Vagina (tissue), 2 donors: ENCODE results near the gene KCNG1. TPM values are rescaled to one million over a fixed set of nuclear protein-coding genes. Genes with fewer than 3 reads are reported as not detected.

Experiments
- DNase-seq, 2 donors: peaks; one replicate each; pipeline ENCODE4 v3.0.0-alpha.2; 2017; ENCODE audit errors: extremely low spot score in 2 of 2
- H3K27ac ChIP-seq: fragments of 200-600 bp; sonication (generic); one replicate; pipeline ENCODE4 v1.5.1; 2019
- H3K27me3 ChIP-seq: fragments of 200-600 bp; sonication (generic); one replicate; pipeline ENCODE4 v1.5.1; 2019
- H3K36me3 ChIP-seq, 2 donors: fragments of 200-600 bp; sonication (generic); one replicate each; pipeline ENCODE4 v1.5.1; 2017 to 2019
- H3K4me1 ChIP-seq: fragments of 200-600 bp; sonication (generic); one replicate; pipeline ENCODE4 v1.5.1; 2019
- H3K4me3 ChIP-seq, 2 donors: fragments of 200-600 bp; sonication (generic); 1 replicate in 1 of 2; 2 replicates in 1 of 2; pipeline ENCODE4 v1.5.1; 2016 to 2019
- H3K9me3 ChIP-seq: fragments of 200-600 bp; sonication (generic); one replicate; pipeline ENCODE4 v1.5.1; 2019
- CTCF ChIP-seq, 3 experiments: fragments of 450-650 bp in 2 of 3; fragments of 200-600 bp in 1 of 3; sonication (generic) in 1 of 3; IDR thresholded peaks; one replicate each; pipeline ENCODE4 v1.5.1; 2017 to 2019; ENCODE audit warnings: antibody characterized with exemption in 3 of 3, mild to moderate bottlenecking in 2 of 3, moderate library complexity in 2 of 3
- POLR2A ChIP-seq, 2 donors: fragments of 450-650 bp; IDR thresholded peaks; one replicate each; pipeline ENCODE4 v1.6.1; 2017; ENCODE audit warnings: antibody characterized with exemption in 2 of 2, mild to moderate bottlenecking in 2 of 2, moderate library complexity in 2 of 2
- POLR2AphosphoS5 ChIP-seq, 2 donors: sonication (generic); formaldehyde crosslinking; IDR thresholded peaks; one replicate each; pipeline ENCODE4 v1.9.0; 2017; ENCODE audit warnings: antibody characterized with exemption in 2 of 2, mild to moderate bottlenecking in 2 of 2, low read depth in 1 of 2; ENCODE audit not compliant: insufficient read depth in 1 of 2
- intact Hi-C: fragments of 100-400 bp; cut with DNase I; formaldehyde crosslinking; loops from one replicate; pipeline ENCODE4 v1.15.1; 2023
- total RNA-seq: library from RNA; depleted of rRNA; stranded (reverse); fragments of >200 nt; gene quantifications from one replicate; pipeline ENCODE4 v1.2.3, GENCODE V29; 2016

Gene KCNG1
- total RNA-seq, 1 donor from 2014 or later = 7.9 TPM

GRCh38 chr20:51034988-51035656 lies 12.2 kb upstream of the KCNG1 start:
- Histone ChIP-seq H3K27ac (no peak overlapping the region), H3K36me3 (no peaks in the 10 kb centered on the region), H3K9me3 (no peaks in the 10 kb centered on the region), H3K27me3 (no peaks in the 10 kb centered on the region), H3K4me1 (no peaks in the 10 kb centered on the region), H3K4me3 (no peak overlapping the region)
- intact Hi-C loops = no loop called here
- TF ChIP-seq POLR2AphosphoS5 (IDR thresholded peaks at IDR 0.05; ENCODE audit: insufficient read depth in 1 of 2, low read depth in 1 of 2) (no peak), POLR2A (IDR thresholded peaks at IDR 0.05) (no peak), CTCF (IDR thresholded peaks at IDR 0.05) (no peak)
- DNase-seq = no peak

GRCh38 chr20:51034476-51034875 lies 11.6 kb upstream of the KCNG1 start:
- no peak overlapping the region for H3K27ac ChIP-seq
- no peaks in the 10 kb centered on the region for H3K27me3 ChIP-seq
- no peak for DNase-seq
- TF ChIP-seq POLR2AphosphoS5 (IDR thresholded peaks at IDR 0.05; ENCODE audit: insufficient read depth in 1 of 2, low read depth in 1 of 2) = no peak
- no peak for TF ChIP-seq CTCF (IDR thresholded peaks at IDR 0.05)
- no peak for TF ChIP-seq POLR2A (IDR thresholded peaks at IDR 0.05)
- no peaks in the 10 kb centered on the region for H3K9me3 ChIP-seq
- no peaks in the 10 kb centered on the region for H3K36me3 ChIP-seq
- H3K4me1 ChIP-seq = no peaks in the 10 kb centered on the region
- no peak overlapping the region for H3K4me3 ChIP-seq
- intact Hi-C loops = no loop called here

DNA sequence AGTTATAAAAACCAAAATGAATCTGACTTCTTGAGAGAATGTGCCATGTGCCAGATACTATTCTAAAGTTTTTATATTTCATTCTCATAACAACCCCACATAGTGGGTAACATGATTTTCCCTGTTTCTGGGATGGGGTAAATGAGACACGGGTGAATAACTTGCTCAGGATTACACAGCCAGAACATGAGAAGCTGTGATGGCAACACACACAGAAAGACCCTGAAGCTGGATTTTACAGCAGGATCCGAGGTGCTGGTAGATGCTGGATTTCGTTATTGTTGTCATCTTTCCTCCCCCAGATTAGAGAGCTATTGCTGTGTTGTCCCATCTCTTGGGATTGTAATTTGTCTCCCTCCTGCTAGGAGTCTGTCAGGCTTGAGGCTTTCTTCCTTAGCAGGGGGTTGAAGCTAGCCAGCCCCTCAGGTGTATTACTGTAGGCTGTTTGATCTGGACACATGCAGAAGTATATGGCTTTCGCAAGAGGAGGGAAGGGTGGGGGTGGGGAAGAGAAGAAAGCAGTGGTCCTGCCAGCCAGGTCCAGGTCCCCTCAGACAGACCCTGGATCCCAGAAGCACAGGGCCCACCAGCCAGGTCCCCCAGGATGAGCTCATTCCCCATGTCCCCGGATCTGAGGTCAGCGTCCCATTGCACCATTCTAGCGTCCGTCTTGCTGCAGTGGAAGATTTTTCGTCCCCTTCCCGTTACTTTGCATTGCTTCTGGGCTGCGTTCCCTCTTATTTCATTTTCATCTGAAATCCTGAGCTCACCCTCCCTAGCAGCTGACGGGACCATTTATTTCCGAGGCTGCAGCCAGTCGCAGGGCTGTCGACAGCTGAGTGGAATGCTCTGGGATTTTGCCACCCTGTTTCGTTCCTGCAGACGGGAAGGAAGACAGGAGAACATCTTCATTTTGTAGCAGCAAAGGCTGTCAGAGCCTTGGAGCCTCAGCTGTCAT lies 7.3 kb upstream of the KCNG1 start:
- Histone ChIP-seq H3K36me3 (no peaks in the 10 kb centered on the region), H3K9me3 (no peaks in the 10 kb centered on the region), H3K27me3 (no peaks in the 10 kb centered on the region), H3K4me3 (no peak overlapping the region), H3K4me1 (no peaks in the 10 kb centered on the region), H3K27ac (no peak overlapping the region)
- intact Hi-C loops = no loop called here
- no peak for DNase-seq
- no peak for TF ChIP-seq POLR2A (IDR thresholded peaks at IDR 0.05)
- TF ChIP-seq CTCF (IDR thresholded peaks at IDR 0.05) = no peak
- TF ChIP-seq POLR2AphosphoS5 (IDR thresholded peaks at IDR 0.05; ENCODE audit: insufficient read depth in 1 of 2, low read depth in 1 of 2) = no peak

DNA sequence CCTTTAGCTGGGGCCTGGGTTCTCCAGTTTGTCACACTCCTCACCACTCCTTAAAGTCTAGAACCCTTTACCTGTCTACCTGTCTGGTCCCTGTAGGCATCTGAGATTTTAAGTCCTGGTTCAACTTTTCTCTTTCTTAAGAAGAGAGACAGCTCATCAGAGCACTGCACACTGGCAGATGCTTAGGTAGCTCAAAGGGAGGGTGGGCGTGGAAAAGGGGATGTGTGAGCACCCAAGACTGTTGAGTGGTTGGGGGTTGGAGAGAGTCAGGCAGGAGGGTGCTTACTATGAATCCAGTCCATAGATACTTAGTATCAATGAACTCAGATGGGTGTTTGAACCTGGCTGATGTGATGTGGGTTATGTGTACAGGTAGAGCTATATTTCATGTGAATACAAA lies 6.6 kb upstream of the KCNG1 start:
- Histone ChIP-seq H3K27ac (no peak overlapping the region), H3K9me3 (no peaks in the 10 kb centered on the region), H3K4me3 (no peak overlapping the region), H3K36me3 (no peaks in the 10 kb centered on the region), H3K4me1 (no peaks in the 10 kb centered on the region), H3K27me3 (no peaks in the 10 kb centered on the region)
- TF ChIP-seq POLR2AphosphoS5 (IDR thresholded peaks at IDR 0.05; ENCODE audit: insufficient read depth in 1 of 2, low read depth in 1 of 2) = no peak
- intact Hi-C loops = no loop called here
- DNase-seq = no peak

GRCh38 chr20:51028616-51029212 lies 5.8 kb upstream of the KCNG1 start:
- peaks cover 2% of the 10 kb centered on the region for H3K4me1 ChIP-seq
- H3K4me3 ChIP-seq = no peak overlapping the region
- H3K9me3 ChIP-seq = no peaks in the 10 kb centered on the region
- no peak for DNase-seq
- no peaks in the 10 kb centered on the region for H3K36me3 ChIP-seq
- no peak for TF ChIP-seq POLR2AphosphoS5 (IDR thresholded peaks at IDR 0.05; ENCODE audit: insufficient read depth in 1 of 2, low read depth in 1 of 2)
- intact Hi-C loops = no loop called here
- H3K27ac ChIP-seq = no peak overlapping the region
- no peaks in the 10 kb centered on the region for H3K27me3 ChIP-seq
